Loucy (cell line): Measurements from ENCODE around the gene FOXF1.

ENCODE experiments used
- CTCF ChIP-seq: fragments of 200-600 bp; sonication (generic); conservative IDR thresholded peaks from 2 replicates; pipeline ENCODE4 v1.5.1; 2014; ENCODE audit warnings: mild to moderate bottlenecking, antibody characterized with exemption, low read length
- EZH2phosphoT487 ChIP-seq: fragments of 200-600 bp; IDR thresholded peaks from 2 replicates; pipeline ENCODE4 v1.6.1; 2018; ENCODE audit warnings: antibody characterized with exemption, mild to moderate bottlenecking, moderate library complexity, borderline replicate concordance

- TF ChIP-seq CTCF (no peak), EZH2phosphoT487 (no peak)
Measured at GRCh38 chr16:86476956-86477534, 33.3 kb upstream of the FOXF1 start.
